ENCODE measurements around the gene FAM184B.

FAM184B gene

DNA sequence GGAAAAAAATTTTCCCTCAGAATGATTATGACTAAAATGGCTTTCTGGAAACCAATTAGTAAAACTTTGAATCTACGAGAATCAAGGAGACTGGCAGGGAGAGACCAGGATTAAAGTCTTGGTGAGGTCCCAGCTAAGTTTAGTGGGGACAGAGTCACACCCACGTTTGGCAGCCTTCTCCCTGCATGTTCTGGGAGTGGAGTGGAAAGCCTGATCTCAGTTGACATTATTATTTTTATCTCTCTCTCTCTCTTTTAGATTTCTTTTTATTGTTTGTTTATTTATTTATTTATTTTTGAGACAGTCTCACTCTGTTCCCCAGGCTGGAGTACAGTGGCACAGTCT, 99.2 kb downstream of the FAM184B start:
- no peak for DNase-seq (ENCODE audit: extremely low read depth, low read depth)
- no peak for TF ChIP-seq CTCF (IDR thresholded peaks at IDR 0.05; ENCODE audit: low read depth, low read length, missing control alignments)
- no peak overlapping the region for H3K4me3 ChIP-seq (replicated peaks; ENCODE audit: low read depth, low read length)

- no peak for DNase-seq (ENCODE audit: extremely low read depth, low read depth)
- TF ChIP-seq CTCF (IDR thresholded peaks at IDR 0.05; ENCODE audit: low read depth, low read length, missing control alignments), result no peak
These were observed 99.9 kb downstream of the FAM184B start for GRCh38 chr4:17681281-17682221.

DNA sequence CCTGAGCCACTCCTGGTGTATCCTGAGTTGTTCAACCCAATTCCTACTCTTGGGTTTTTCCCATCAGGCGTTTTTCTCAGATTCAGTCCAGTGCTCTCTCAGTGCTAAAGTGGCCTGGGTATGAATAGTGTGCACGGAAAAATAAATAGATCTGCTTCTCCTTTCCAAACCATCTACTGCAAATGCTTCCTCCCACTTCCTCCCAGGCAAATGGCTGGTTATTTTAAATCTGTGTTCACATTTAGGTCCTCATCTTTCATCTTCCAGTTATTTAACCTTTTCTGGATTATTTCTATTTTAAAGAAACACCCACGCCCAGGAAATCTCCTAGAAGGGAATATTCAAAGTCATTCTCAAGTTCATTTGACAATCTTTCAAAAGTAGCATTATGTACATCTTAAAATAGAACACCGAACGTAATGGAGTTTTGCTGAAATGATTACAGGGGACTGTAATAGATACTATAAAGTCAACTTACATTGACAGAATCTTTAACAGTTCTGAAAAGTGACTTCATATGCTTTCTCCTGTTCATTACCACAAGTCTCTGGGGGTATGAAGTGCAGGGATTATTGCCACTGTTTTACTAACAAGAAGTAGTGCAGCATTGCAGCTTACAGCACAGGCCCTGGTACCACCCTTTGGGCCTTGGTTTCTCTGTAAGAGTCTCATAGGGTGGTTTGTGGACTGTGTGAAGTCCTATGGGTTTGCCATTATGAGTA, 100.7 kb downstream of the FAM184B start:
- no peak overlapping the region for H3K4me3 ChIP-seq (replicated peaks; ENCODE audit: low read depth, low read length)
- TF ChIP-seq CTCF (IDR thresholded peaks at IDR 0.05; ENCODE audit: low read depth, low read length, missing control alignments), result no peak
- no peak for DNase-seq (ENCODE audit: extremely low read depth, low read depth)

More at GRCh38 chr4:17681281-17682221, 99.9 kb downstream of the FAM184B start:
- no peak overlapping the region for H3K4me3 ChIP-seq (replicated peaks; ENCODE audit: low read depth, low read length)

- DNase-seq (ENCODE audit: extremely low read depth, low read depth), result no peak
- no peak overlapping the region for H3K4me3 ChIP-seq (replicated peaks; ENCODE audit: low read depth, low read length)
- TF ChIP-seq CTCF (IDR thresholded peaks at IDR 0.05; ENCODE audit: low read depth, low read length, missing control alignments), result no peak
These were observed 111.0 kb downstream of the FAM184B start for GRCh38 chr4:17670423-17670822.

GRCh38 chr4:17667653-17668201, 113.7 kb downstream of the FAM184B start:
- H3K4me3 ChIP-seq (replicated peaks; ENCODE audit: low read depth, low read length), result no peak overlapping the region
- no peak for TF ChIP-seq CTCF (IDR thresholded peaks at IDR 0.05; ENCODE audit: low read depth, low read length, missing control alignments)
- DNase-seq (ENCODE audit: extremely low read depth, low read depth), result no peak

GRCh38 chr4:17667253-17667652, 114.2 kb downstream of the FAM184B start:
- DNase-seq (ENCODE audit: extremely low read depth, low read depth), result no peak
- no peak overlapping the region for H3K4me3 ChIP-seq (replicated peaks; ENCODE audit: low read depth, low read length)
- no peak for TF ChIP-seq CTCF (IDR thresholded peaks at IDR 0.05; ENCODE audit: low read depth, low read length, missing control alignments)

Data from HFF-Myc (cell line).